Muscle of leg (tissue), 11 donors: ENCODE data around the gene CCDC92. TPM values are rescaled to one million over a fixed set of nuclear protein-coding genes. Genes with fewer than 3 reads are reported as not detected.
"Not testable (repeated sequence)": the region's sequence is repeated elsewhere in the genome, so short reads cannot be mapped to it uniquely, and the experiment has no call there.

Experiments used
- DNase-seq: peaks from one replicate; pipeline ENCODE4 v3.0.0; 2013
- H3K27ac ChIP-seq: one replicate; pipeline ENCODE4 v1.5.1; 2013; ENCODE audit warnings: mild to moderate bottlenecking, low read length, control low read depth
- H3K27me3 ChIP-seq: one replicate; pipeline ENCODE4 v1.6.1; 2013; ENCODE audit warnings: low read length; ENCODE audit not compliant: control insufficient read depth, insufficient read depth
- H3K36me3 ChIP-seq: one replicate; pipeline ENCODE4 v1.6.1; 2013; ENCODE audit warnings: low read length; ENCODE audit not compliant: control insufficient read depth, insufficient read depth
- H3K4me1 ChIP-seq: one replicate; pipeline ENCODE4 v1.6.1; 2013; ENCODE audit warnings: low read length; ENCODE audit not compliant: control insufficient read depth, insufficient read depth
- H3K4me3 ChIP-seq: one replicate; pipeline ENCODE4 v1.5.1; 2013; ENCODE audit warnings: low read length, control low read depth
- H3K9me3 ChIP-seq: replicated peaks from 2 replicates; pipeline ENCODE4 v1.6.1; 2013; ENCODE audit warnings: low read depth, low read length; ENCODE audit not compliant: control insufficient read depth
- WGBS: methylation state at CpG from one replicate; pipeline ENCODE4 v1.1.5; 2013; ENCODE audit warnings: missing lambda C conversion rate; ENCODE audit not compliant: insufficient coverage; 5-methylcytosine and 5-hydroxymethylcytosine counted together
- polyA plus RNA-seq, 8 donors: library from polyadenylated mRNA; unstranded; fragments of 120-200 nt; gene quantifications; one replicate each; pipeline versions ENCODE4 v1.2.1 to v1.2.3, GENCODE V29; 2013; ENCODE audit warnings: inconsistent platforms in 1 of 8, low replicate concordance in 1 of 8; ENCODE audit not compliant: insufficient read length in 8 of 8, insufficient read depth in 1 of 8
- total RNA-seq: library from RNA; stranded (reverse); fragments of 120-200 nt; gene quantifications from one replicate; pipeline ENCODE4 v1.2.4, GENCODE V29; 2013

The CCDC92 gene
- total and polyA plus RNA-seq, 9 donors, result 7.4 to 30.9 (median 29.3) TPM

DNA sequence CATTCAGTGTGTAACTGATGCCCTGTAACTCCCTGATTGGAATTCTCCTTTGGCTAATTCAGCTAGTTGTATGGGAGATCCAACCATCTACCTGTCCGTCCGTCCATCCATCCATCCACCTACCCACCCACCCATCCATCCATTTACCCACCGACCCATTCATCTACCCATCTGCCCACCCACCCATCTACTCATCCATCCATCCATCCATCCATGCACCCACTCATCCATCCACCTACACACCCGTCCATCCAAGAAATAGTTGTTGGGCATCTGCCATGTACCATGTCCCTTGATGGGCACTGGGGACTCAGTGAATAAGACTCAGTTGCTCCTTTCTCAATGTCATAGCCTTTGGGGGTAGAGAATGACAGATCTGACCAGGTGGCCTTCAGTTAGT is 48.1 kb downstream of the CCDC92 start:
- H3K9me3 ChIP-seq, result no peaks in the 10 kb centered on the region
- peaks cover 10% of the 10 kb centered on the region for H3K4me1 ChIP-seq
- no peak for DNase-seq
- WGBS, result 80% methylated on average over 2 of the region's 4 CpGs
- no peak overlapping the region for H3K4me3 ChIP-seq
- no peaks in the 10 kb centered on the region for H3K27me3 ChIP-seq
- no peaks in the 10 kb centered on the region for H3K36me3 ChIP-seq
- H3K27ac ChIP-seq, result no peak overlapping the region

DNA sequence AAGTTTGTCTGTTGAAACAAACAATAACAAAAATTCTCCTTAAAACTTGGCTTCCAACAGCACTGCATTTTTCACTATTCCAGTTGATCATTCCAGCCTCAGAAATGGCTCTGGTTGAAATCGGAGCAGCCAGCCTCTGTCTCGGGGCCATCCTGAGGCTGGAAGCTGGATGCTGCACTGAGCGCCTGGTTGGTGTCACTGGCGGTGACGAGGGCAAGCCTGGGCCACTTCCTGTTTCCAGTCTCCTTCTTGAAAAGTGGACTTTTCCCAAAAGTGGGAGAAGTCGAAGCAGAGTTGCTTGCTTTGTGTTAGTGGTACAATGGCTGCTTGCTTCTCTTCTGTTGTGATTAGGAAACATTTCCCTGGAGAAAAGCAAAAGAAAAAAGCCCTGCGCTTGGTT is 48.7 kb downstream of the CCDC92 start:
- H3K4me1 ChIP-seq, result peaks cover 3% of the 10 kb centered on the region
- no peak overlapping the region for H3K4me3 ChIP-seq
- no peaks in the 10 kb centered on the region for H3K36me3 ChIP-seq
- no peaks in the 10 kb centered on the region for H3K9me3 ChIP-seq
- H3K27me3 ChIP-seq, result no peaks in the 10 kb centered on the region
- WGBS, result 51% methylated on average over 6 of the region's 7 CpGs
- no peak overlapping the region for H3K27ac ChIP-seq
- DNase-seq, result no peak

GRCh38 chr12:123923038-123923437 is 49.6 kb downstream of the CCDC92 start:
- H3K4me3 ChIP-seq, result no peak overlapping the region
- no peaks in the 10 kb centered on the region for H3K9me3 ChIP-seq
- H3K4me1 ChIP-seq, result peaks cover 3% of the 10 kb centered on the region
- H3K27ac ChIP-seq, result no peak overlapping the region
- no peaks in the 10 kb centered on the region for H3K27me3 ChIP-seq
- H3K36me3 ChIP-seq, result no peaks in the 10 kb centered on the region
- no peak for DNase-seq
- no CpG with 5 or more reads among the region's 2 CpGs for WGBS

- DNase-seq, result no peak
- H3K27ac ChIP-seq, result no peak overlapping the region
- no CpG with 5 or more reads among the region's 3 CpGs for WGBS
- H3K9me3 ChIP-seq, result no peaks in the 10 kb centered on the region
- H3K27me3 ChIP-seq, result peaks cover 5% of the 10 kb centered on the region
- no peak overlapping the region for H3K4me3 ChIP-seq
- H3K36me3 ChIP-seq, result no peaks in the 10 kb centered on the region
- no peaks in the 10 kb centered on the region for H3K4me1 ChIP-seq
Observed at GRCh38 chr12:123919980-123920360, 52.7 kb downstream of the CCDC92 start.

- no peak for DNase-seq
- Histone ChIP-seq H3K36me3 (no peaks in the 10 kb centered on the region), H3K27me3 (peaks cover 6% of the 10 kb centered on the region), H3K9me3 (no peaks in the 10 kb centered on the region), H3K4me1 (no peaks in the 10 kb centered on the region), H3K4me3 (no peak overlapping the region), H3K27ac (no peak overlapping the region)
- 87% methylated on average over 19 of the region's 19 CpGs for WGBS
Observed at GRCh38 chr12:123917337-123917850, 55.2 kb downstream of the CCDC92 start.

DNA sequence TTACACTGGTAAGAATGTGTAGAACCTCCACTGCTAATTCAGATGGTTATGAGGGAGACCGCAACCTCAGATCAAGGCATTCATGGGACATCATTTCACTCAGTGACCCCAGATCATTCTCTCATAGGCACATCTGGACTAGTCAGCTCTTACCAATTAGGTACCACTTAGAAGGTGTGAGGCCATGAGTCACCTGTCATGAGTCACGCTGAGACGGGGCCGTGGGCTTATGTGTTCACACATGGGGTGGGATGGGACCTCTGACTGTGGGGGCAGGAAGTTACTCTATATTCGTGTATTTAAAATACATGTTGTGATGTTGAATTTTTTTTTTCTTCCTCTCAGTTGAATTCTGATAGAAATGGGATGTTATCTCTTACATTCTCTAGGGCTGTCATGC is 55.9 kb downstream of the CCDC92 start:
- WGBS, result 69% methylated on average over 3 of the region's 5 CpGs
- H3K27ac ChIP-seq, result no peak overlapping the region
- H3K9me3 ChIP-seq, result no peaks in the 10 kb centered on the region
- peaks cover 6% of the 10 kb centered on the region for H3K27me3 ChIP-seq
- no peaks in the 10 kb centered on the region for H3K36me3 ChIP-seq
- H3K4me1 ChIP-seq, result no peaks in the 10 kb centered on the region
- H3K4me3 ChIP-seq, result no peak overlapping the region
- no peak for DNase-seq

- no peak for DNase-seq
- 54% methylated on average over 15 of the region's 20 CpGs for WGBS
- no peaks in the 10 kb centered on the region for H3K4me1 ChIP-seq
- no peak overlapping the region for H3K27ac ChIP-seq
- no peak overlapping the region for H3K4me3 ChIP-seq
- H3K9me3 ChIP-seq, result no peaks in the 10 kb centered on the region
- peaks cover 6% of the 10 kb centered on the region for H3K27me3 ChIP-seq
- H3K36me3 ChIP-seq, result no peaks in the 10 kb centered on the region
Observed at GRCh38 chr12:123914726-123915333, 57.8 kb downstream of the CCDC92 start.

- DNase-seq, result peak; percentile 35
- H3K4me3 ChIP-seq, result no peak overlapping the region
- H3K36me3 ChIP-seq, result no peaks in the 10 kb centered on the region
- H3K4me1 ChIP-seq, result peaks cover 15% of the 10 kb centered on the region
- H3K27me3 ChIP-seq, result peaks cover 6% of the 10 kb centered on the region
- H3K9me3 ChIP-seq, result no peaks in the 10 kb centered on the region
- 69% methylated on average over 17 of the region's 25 CpGs for WGBS
- H3K27ac ChIP-seq, result no peak overlapping the region
Observed at GRCh38 chr12:123912415-123913380, 59.9 kb downstream of the CCDC92 start.

GRCh38 chr12:123911672-123912409 is 60.8 kb downstream of the CCDC92 start:
- WGBS, result no CpG with 5 or more reads among the region's 9 CpGs
- H3K4me1 ChIP-seq, result peaks cover 24% of the 10 kb centered on the region
- H3K9me3 ChIP-seq, H3K36me3 ChIP-seq, H3K27ac ChIP-seq, H3K27me3 ChIP-seq, H3K4me3 ChIP-seq, DNase-seq: not testable (repeated sequence)

GRCh38 chr12:123910761-123911193 is 61.9 kb downstream of the CCDC92 start:
- Histone ChIP-seq H3K36me3 (no peaks in the 10 kb centered on the region), H3K4me1 (peaks cover 24% of the 10 kb centered on the region), H3K27ac (no peak overlapping the region), H3K4me3 (no peak overlapping the region), H3K27me3 (peaks cover 6% of the 10 kb centered on the region), H3K9me3 (no peaks in the 10 kb centered on the region)
- DNase-seq, result no peak
- 40% methylated on average over 2 of the region's 5 CpGs for WGBS
